Type B pancreatic cell (in vitro differentiated cells): ENCODE data around the gene PEX11A. TPM values are rescaled to one million over a fixed set of nuclear protein-coding genes. Genes with fewer than 3 reads are reported as not detected.
A peak's percentile ranks its signal among the peaks of the same experiment; 100 is the strongest.

Source experiments
- DNase-seq: peaks from one replicate; pipeline ENCODE4 v3.0.0; 2021; ENCODE audit warnings: mixed read lengths; ENCODE audit not compliant: unreplicated experiment; ENCODE audit errors: extremely low spot score
- H3K27ac Mint-ChIP-seq: 2 replicates; pipeline ENCODE4 v1.8.0; 2021; ENCODE audit warnings: mild to moderate bottlenecking, mixed read lengths
- H3K27me3 Mint-ChIP-seq: 2 replicates; pipeline ENCODE4 v1.8.0; 2021; ENCODE audit warnings: mixed read lengths
- H3K36me3 Mint-ChIP-seq: 2 replicates; pipeline ENCODE4 v1.8.0; 2021; ENCODE audit warnings: mixed read lengths
- H3K4me1 Mint-ChIP-seq: one replicate; pipeline ENCODE4 v1.8.0; 2021; ENCODE audit warnings: mixed read lengths; ENCODE audit not compliant: unreplicated experiment
- H3K4me3 Mint-ChIP-seq: 2 replicates; pipeline ENCODE4 v1.8.0; 2021; ENCODE audit warnings: mild to moderate bottlenecking, mixed read lengths
- H3K9me3 Mint-ChIP-seq: 2 replicates; pipeline ENCODE4 v1.8.0; 2021; ENCODE audit warnings: mixed read lengths
- total RNA-seq: library from RNA; stranded (reverse); gene quantifications from 2 replicates; pipeline ENCODE4 v1.2.1, GENCODE V29; 2021; ENCODE audit warnings: low replicate concordance
- TF ChIP-seq, protein P1 (sequence below): fragments of 200-600 bp; sonication (generic); conservative IDR thresholded peaks from 2 replicates; pipeline ENCODE4 v1.5.0; 2021; ENCODE audit warnings: antibody characterized with exemption, mild to moderate bottlenecking

PEX11A gene
- total RNA-seq, 1 donor from 2014 or later = 8.5 TPM

DNA sequence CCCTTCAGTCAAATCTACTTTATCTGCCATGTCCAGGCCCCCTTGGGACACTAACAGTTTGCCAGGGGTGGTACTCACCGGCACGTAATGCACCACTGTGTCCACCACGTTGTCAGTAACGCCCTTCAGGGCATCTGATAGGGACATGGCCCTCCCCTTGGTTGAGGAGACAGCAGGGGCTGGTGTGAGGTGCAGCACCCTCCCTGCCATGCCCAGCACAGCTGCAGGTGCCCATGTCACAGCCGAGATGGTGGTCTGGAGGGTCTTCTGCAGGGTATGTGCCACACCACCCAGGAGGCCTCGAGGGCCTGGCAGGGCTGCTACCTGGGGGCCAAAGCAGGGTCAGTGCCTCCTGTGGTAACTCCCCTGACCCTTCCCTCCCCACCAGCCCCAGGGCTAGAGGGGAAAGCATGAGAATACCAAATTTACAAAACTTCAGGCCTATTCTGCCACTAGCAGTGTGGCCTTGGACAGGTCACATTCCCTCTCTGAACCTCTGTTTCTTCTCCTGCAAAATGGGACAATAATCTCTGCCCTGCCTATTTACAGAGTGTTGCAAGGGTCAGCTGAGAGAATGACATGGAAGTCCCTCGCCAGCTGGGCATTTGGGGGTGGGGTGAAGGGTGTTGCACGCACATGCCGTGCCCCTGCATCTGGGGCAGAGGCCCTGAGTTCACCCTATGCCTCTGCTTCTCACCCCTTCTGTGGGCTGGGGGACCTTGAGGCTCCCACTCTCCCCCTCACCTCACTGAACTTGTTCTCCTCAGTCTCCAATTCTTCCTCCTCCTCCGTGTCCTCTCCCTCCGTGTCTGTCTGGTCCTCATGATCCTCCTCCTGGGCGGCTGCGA is 23.5 kb downstream of the PEX11A start:
- Mint-ChIP-seq H3K4me1 (peaks cover 4% of the 10 kb centered on the region), H3K4me3 (no peak overlapping the region), H3K36me3 (no peaks in the 10 kb centered on the region), H3K27ac (no peak overlapping the region), H3K9me3 (no peaks in the 10 kb centered on the region), H3K27me3 (peaks cover 10% of the 10 kb centered on the region)
- no peak for DNase-seq
- TF ChIP-seq, protein P1, sequence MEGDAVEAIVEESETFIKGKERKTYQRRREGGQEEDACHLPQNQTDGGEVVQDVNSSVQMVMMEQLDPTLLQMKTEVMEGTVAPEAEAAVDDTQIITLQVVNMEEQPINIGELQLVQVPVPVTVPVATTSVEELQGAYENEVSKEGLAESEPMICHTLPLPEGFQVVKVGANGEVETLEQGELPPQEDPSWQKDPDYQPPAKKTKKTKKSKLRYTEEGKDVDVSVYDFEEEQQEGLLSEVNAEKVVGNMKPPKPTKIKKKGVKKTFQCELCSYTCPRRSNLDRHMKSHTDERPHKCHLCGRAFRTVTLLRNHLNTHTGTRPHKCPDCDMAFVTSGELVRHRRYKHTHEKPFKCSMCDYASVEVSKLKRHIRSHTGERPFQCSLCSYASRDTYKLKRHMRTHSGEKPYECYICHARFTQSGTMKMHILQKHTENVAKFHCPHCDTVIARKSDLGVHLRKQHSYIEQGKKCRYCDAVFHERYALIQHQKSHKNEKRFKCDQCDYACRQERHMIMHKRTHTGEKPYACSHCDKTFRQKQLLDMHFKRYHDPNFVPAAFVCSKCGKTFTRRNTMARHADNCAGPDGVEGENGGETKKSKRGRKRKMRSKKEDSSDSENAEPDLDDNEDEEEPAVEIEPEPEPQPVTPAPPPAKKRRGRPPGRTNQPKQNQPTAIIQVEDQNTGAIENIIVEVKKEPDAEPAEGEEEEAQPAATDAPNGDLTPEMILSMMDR = no peak

DNA sequence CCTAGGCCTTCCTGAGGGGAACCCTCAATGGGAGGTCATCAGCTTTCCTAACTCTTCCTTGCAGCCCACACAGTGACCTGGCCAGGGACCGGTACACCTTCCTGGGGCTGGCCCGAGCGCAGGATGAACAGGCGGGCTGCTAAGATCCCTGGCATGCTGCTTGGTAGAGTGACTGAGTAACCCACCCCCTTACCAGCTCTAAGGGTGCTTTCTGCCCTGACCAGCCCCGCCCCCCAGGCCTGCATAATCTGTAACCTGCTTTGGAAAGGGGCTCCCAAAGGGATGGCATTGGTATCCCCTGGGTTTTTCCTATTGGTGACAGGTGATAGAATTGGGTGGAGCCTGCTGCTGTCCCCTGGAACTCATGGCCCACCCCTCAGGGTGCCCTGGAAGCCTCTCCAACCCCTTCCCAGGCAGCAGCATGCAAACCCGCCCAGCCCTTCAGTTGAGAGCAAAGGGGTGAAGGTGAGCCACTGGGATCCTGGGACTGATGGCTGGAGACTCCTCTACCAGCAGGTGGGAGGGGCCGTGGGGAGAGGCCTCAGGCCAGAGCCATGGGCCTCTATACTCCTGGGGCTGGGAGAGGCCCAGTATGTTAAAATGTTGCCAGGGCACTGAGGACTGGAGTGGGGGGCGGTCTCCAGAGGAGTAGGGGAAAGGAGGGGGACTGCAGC is 24.2 kb downstream of the PEX11A start:
- Mint-ChIP-seq H3K27ac (no peak overlapping the region), H3K36me3 (no peaks in the 10 kb centered on the region), H3K4me3 (peak overlapping the region; percentile 14), H3K27me3 (peaks cover 10% of the 10 kb centered on the region), H3K9me3 (no peaks in the 10 kb centered on the region), H3K4me1 (peaks cover 4% of the 10 kb centered on the region)
- DNase-seq = no peak
- TF ChIP-seq, protein P1 = no peak

DNA sequence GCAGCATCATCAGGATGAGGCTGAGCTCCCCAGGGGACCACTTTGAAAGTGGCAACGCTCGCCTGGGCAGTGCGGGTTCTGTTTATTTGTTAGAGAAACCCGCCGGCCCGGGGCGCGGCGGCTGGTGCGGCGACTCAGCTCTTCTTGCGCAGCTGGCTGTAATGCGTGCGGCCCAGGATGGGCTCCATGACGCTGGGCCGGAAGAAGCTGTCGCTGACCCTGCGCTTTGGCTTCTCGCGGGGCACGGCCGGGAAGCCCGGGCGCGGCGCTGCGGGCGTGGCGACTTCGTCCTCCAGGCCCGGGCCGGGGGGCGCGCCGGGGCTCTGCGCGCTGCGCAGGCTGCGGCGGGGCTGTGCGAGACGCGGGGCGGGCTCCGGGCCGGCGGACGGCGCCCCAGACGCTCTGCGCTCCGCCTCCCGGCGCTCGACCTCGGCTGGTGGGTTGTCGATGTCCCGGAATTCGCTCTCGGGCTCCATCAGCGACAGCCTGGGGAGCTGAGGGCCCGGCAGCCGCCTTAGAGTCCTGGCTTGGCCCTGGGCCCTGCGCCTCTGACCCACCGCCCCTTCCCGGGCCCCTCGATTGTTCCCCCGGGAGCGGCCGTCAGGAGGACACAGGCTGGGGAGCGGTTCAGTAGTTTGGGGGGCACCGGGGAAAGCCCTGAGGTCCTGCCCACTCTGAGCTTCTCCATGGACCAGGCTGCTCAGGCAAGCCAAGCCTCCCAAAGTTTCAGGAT is 24.9 kb downstream of the PEX11A start:
- H3K27ac Mint-ChIP-seq = no peak overlapping the region
- TF ChIP-seq, protein P1 = no peak
- peak overlapping the region; percentile 14 for H3K4me3 Mint-ChIP-seq
- peaks cover 4% of the 10 kb centered on the region for H3K4me1 Mint-ChIP-seq
- H3K9me3 Mint-ChIP-seq = peaks cover 2% of the 10 kb centered on the region
- no peak for DNase-seq
- no peaks in the 10 kb centered on the region for H3K36me3 Mint-ChIP-seq
- peaks cover 10% of the 10 kb centered on the region for H3K27me3 Mint-ChIP-seq

DNA sequence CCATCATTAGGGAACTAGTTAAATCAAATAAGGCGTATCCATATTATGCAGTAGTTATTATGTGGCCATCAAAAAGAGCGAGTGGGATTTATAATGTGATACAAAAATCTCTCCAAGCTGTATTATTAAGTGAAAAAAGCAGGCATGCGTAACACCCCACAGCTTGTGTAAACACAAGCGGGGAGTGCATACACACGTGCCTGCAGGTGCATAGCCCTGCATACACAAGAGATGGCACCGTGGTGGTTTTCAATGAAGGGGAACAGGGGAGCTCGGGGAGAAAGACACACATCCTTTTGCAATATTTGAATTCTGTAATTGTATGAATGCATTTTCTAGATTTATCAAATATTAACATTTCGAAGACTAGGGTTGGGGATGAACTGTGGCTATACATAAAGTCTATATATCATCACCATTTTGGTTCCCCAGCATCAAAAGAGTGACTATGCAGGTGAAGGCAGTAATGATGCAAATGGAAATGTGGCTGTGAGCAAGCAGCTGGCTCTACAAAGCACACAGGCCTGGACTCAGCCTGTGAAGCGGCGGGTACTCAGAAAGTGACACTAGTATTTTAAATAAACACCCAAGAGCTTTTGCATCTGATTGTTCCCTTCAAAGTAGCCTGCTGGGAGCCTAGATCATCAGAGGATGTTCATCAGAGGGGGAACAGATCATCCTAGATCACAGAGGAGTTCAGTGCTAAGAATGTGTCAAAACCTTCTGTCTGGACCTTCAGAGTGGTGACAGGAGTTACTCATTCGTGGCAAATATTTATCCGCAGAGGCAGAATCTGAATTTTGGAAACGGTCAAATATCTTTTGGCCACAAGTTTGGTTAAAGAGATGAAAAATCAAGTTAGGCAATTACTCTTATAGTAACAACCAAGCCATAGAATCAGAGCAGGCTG is 25.9 kb downstream of the PEX11A start:
- H3K4me3 Mint-ChIP-seq = peak overlapping the region; percentile 80
- H3K36me3 Mint-ChIP-seq = no peaks in the 10 kb centered on the region
- no peak for DNase-seq
- TF ChIP-seq, protein P1 = no peak
- no peak overlapping the region for H3K27ac Mint-ChIP-seq
- peaks cover 16% of the 10 kb centered on the region for H3K27me3 Mint-ChIP-seq
- peaks cover 4% of the 10 kb centered on the region for H3K4me1 Mint-ChIP-seq
- peaks cover 4% of the 10 kb centered on the region for H3K9me3 Mint-ChIP-seq
